Thyroid gland (tissue), 4 donors: ENCODE data around the gene SLC2A13.

Source experiments
- CTCF ChIP-seq, 6 experiments: fragments of 200-600 bp in 3 of 6; fragments of 450-650 bp in 3 of 6; sonication (generic) in 3 of 6; IDR thresholded peaks; one replicate each; pipeline ENCODE4 v1.5.1; 2016 to 2019; ENCODE audit warnings: antibody characterized with exemption in 6 of 6, mild to moderate bottlenecking in 2 of 6, inconsistent platforms in 1 of 6, moderate library complexity in 1 of 6
- POLR2A ChIP-seq, 2 donors: fragments of 450-650 bp; IDR thresholded peaks; one replicate each; pipeline ENCODE4 v1.6.1; 2017; ENCODE audit warnings: antibody characterized with exemption in 2 of 2, mild to moderate bottlenecking in 2 of 2, moderate library complexity in 1 of 2

- no peak for TF ChIP-seq CTCF (IDR thresholded peaks at IDR 0.05)
- TF ChIP-seq POLR2A (IDR thresholded peaks at IDR 0.05): no peak
Measured at GRCh38 chr12:40020261-40020691, 85.6 kb downstream of the SLC2A13 start.
